ENCODE data around the gene ZMPSTE24.

DNA sequence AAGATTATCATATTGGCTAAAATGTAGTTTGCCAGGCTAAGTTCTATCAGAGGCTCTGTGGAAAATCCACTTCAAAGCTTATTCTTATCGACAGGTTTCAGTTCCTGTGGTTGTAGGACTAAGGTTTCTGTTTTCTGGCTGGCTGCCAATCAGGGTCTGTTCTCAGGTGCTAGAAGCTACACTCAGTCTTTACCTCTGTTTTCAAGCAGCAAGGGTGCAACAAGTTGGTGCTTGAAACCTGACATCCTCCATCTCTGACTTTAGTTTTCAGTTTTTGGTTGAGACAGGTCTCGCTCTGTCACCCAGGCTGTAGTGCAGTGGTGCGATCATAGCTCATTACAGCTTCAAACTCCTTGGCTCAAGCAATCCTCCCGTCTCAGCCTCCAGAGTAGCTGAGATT is 25.6 kb upstream of the ZMPSTE24 start:
- TF ChIP-seq POLR2A (IDR thresholded peaks at IDR 0.05) (no peak), EP300 (IDR thresholded peaks at IDR 0.05) (no peak)
- TF ChIP-seq, protein P1, sequence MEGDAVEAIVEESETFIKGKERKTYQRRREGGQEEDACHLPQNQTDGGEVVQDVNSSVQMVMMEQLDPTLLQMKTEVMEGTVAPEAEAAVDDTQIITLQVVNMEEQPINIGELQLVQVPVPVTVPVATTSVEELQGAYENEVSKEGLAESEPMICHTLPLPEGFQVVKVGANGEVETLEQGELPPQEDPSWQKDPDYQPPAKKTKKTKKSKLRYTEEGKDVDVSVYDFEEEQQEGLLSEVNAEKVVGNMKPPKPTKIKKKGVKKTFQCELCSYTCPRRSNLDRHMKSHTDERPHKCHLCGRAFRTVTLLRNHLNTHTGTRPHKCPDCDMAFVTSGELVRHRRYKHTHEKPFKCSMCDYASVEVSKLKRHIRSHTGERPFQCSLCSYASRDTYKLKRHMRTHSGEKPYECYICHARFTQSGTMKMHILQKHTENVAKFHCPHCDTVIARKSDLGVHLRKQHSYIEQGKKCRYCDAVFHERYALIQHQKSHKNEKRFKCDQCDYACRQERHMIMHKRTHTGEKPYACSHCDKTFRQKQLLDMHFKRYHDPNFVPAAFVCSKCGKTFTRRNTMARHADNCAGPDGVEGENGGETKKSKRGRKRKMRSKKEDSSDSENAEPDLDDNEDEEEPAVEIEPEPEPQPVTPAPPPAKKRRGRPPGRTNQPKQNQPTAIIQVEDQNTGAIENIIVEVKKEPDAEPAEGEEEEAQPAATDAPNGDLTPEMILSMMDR (IDR thresholded peaks at IDR 0.05) = no peak
